GM19193 (cell line): ENCODE measurements around the gene PFAS.
A peak's percentile ranks its signal among the peaks of the same experiment; 100 is the strongest.

Source experiments
- POLR2A ChIP-seq: IDR thresholded peaks from 4 replicates; pipeline ENCODE4 v1.6.1; 2011; ENCODE audit not compliant: insufficient read depth, insufficient read length; ENCODE audit errors: extremely low read depth

Gene PFAS

DNA sequence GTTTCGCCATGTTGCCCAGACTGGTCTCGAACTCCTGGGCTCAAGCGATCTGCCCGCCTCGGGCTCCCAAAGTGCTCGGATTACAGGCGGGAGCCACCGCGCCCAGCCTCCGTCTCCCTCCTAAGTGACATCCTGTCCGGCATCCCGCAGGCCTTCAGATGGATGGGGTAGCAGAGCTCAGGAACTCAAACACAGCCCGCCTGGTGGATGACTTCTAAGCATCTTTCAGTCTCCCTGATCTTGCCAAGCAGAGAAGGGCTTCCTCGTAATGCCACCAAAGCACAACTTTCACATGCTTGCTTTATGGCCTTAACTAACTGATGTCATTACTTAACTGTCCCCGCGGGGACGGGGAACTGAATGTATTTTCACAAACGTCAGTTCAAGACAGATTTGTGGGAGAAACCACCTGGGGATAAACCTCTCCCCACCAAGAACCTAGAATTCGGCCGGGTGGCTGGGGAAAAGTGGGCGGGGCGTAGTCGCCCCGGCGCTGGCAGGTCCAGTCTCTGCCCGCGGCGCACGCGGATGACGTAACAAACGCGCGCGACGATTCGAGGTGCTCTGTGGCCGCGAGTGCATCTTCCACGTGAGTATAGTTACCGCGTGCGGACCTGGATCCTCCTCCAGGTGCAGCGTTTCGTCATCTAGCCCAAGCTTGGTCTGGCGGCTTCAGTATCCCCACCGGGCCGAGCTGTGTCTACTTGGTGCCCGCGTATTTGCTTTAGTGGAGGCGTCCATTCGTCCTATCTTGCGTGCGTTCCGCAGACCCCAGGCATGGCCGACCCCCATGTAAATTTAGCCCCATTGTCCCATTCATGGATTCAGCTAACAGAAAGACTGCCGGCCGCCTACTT lies at the start of gene PFAS:
Gene PFAS, plus strand, starts transcription at position 539 of the 857 bp plus-strand sequence. CDS start 4,649 bp downstream, outside the sequence.
- peak; percentile 85 for TF ChIP-seq POLR2A

- TF ChIP-seq POLR2A, result peak; percentile 47
Measured at GRCh38 chr17:8204761-8205555, 44.1 kb upstream of the PFAS start.

- TF ChIP-seq POLR2A, result no peak
Measured at GRCh38 chr17:8206536-8206935, 42.6 kb upstream of the PFAS start.

DNA sequence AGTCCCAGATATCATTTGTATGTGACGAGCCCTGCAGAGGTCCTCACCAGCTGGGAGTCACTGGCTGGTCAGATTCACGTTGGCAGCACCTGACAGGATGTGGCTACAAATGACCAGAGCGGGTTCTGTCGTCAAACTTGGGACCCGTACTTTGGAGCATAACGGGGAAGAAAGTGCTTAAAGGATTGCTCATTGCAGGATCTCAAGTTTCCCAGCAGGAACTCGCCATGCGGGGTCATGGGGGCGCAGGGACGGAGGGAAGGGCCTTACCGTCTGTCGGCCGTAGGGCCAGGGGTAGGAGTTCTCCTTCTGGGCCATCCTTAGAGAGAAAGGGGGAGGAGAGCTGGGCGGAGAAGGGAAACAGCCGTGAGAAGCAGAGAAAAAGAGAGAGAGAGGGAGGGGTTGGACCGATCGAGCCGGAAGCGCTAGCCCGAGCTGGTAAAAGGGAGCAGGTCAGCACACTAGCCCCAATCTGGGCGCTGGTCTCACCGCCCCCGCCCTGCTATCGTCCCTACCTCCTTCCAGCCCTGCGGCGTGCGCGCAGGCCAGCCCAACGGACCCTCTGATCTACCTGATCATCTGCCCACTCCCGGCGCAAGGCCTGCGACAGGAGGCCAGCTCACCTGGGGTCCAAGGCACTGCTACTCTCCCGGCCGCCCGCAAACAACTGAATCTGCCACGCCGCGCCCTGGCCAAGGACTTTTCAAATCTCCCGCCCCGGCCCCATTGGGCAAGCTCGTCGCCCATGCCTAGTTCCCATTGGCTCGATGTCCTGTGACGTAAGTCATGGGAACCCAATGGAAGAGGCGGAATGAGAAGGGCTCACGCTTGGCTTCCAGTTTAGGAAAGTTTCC lies 39.0 kb upstream of the PFAS start, which contains the start of gene AURKB:
Gene AURKB, minus strand, starts transcription at position 669 of the 854 bp plus-strand sequence. Its CDS starts 351 bp downstream, at position 318.
- TF ChIP-seq POLR2A, result peak; percentile 94

DNA sequence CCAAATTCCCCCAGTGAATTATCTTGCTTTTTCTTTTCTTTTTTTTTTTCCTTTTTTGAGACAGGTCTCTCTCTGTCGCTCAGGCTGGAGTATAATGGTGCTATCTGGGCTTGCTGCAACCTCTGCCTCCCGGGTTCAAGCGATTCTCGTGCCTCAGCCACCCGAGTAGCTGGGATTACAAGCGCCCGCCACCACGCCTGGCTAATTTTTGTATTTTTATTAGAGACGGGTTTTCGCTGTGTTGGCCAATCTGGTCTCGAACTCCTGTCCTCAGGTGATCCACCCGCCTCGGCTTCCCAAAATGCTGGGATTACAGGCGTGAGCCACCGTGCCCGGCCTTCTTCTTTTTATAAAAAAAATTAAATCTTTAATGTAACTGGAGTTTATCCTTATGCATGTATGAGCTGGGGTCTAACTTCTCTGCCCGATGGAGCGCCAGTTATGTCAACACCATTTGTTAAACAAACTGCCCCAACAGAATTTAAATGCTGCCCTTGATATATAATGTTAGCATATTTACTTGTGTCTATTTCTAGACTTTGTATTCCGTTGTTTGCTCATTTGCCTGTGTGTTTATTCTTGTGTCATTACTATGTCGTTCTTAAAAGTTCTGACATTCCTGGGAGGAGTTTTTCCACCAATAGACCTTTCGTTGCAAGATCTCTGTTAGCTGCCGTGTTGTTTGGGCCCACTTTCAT lies 38.2 kb upstream of the PFAS start:
- no peak for TF ChIP-seq POLR2A

DNA sequence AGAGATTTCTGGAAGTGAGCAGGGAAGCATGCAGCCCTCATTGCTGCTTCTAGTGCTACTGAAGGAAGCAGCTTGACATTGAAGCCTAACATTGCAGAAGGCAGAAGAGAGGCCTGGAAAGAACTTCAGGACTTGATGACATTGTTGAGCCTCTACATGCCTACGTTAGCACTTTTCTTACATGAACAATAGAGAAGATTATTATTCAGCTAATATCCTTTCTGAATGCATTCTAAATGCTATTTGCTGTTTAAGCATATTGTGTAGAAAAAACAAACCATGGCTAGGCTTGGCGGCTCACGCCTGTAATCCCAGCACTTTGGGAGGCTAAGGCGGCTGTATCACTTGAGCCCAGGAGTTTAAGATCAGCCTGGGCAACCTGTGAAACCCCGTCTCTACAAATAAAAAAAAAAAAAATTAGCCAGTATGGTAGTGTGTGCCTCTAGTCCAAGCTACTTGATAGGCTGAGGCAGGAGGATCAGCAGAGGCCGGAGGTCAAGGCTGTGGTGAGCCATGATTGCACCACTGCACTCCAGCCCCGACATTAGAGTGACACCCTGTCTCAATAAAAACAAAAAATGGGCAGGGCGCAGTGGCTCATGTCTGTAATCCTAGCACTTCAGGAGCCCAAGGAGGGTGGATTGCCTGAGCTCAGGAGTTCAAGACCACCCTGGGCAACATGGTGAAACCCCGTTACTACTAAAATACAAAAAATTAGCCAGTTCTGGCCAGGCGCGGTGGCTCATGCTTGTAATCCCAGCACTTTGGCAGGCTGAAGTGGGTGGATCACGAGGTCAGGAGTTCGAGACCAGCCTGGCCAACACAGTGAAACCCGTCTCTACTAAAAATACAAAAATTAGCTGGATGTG lies 36.5 kb upstream of the PFAS start:
- no peak for TF ChIP-seq POLR2A

GRCh38 chr17:8220783-8221662 lies 28.1 kb upstream of the PFAS start:
- no peak for TF ChIP-seq POLR2A

GRCh38 chr17:8221663-8222379 lies 27.3 kb upstream of the PFAS start:
- no peak for TF ChIP-seq POLR2A

- TF ChIP-seq POLR2A, result no peak
Measured at GRCh38 chr17:8222380-8222629, 26.8 kb upstream of the PFAS start.

- peak; percentile 68 for TF ChIP-seq POLR2A
Measured at GRCh38 chr17:8222630-8223355, 26.3 kb upstream of the PFAS start.

DNA sequence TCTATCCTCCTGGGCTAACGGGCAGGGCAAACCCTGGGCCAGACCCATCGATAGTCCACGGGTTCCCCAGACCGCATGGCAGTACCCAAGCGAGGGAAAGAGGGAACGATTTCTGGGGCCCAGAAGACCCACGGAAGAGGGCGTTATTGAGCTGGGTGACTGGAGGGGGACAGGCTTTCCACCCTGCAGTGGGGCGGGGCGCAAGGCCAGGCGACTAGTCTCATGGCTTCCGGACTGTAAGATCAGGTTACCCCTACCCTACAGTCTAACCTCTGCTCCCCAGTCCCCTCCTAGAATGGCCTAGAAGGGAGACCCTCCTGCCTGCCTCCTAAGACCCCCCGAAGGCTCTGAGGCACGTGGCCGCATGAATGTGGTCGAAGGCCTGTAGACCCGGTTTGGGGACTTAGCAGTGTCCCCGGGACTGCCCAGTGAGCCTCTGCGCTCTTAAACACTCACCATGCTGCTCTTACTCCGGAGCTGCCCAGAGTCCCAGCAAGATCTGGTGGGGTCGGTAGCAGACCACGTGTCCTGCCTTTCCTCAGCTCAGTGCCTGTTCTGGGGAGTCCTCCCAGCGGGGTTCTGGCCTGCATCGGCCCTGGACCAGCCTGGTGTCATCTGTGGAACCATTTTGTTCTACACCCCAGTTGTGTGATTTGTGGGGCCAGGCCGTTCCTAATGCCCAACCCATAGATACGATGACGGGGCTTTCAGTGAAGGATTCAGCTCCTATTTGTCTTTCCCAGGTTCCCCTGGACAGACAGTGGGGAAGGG lies 25.5 kb upstream of the PFAS start:
- TF ChIP-seq POLR2A, result no peak
